ENCODE data around the gene RTN4IP1.

The RTN4IP1 gene

GRCh38 chr6:106538145-106538544 is 91.2 kb downstream of the RTN4IP1 start:
- no peak for TF ChIP-seq EZH2phosphoT487 (conservative IDR thresholded peaks at IDR 0.05; ENCODE audit: low read length)
- TF ChIP-seq CTCF (IDR thresholded peaks at IDR 0.05; ENCODE audit: insufficient read depth, low read length, poor library complexity, severe bottlenecking): no peak
- Histone ChIP-seq H3K36me3 (ENCODE audit: low read length) (peaks cover 30% of the 10 kb centered on the region), H3K79me2 (ENCODE audit: insufficient read depth, low read length) (no peaks in the 10 kb centered on the region), H3K27ac (ENCODE audit: low read depth, low read length) (no peak overlapping the region), H3K9me3 (ENCODE audit: insufficient read depth, low read length) (no peaks in the 10 kb centered on the region), H2AFZ (ENCODE audit: low read depth, low read length, severe bottlenecking) (no peak overlapping the region), H3K9me2 (replicated peaks; ENCODE audit: insufficient read depth, low read length) (no peaks in the 10 kb centered on the region), H3K4me3 (ENCODE audit: insufficient read depth, low read length, poor library complexity, severe bottlenecking) (no peak overlapping the region), H4K20me1 (ENCODE audit: low read depth, low read length) (no peaks in the 10 kb centered on the region), H3K9ac (ENCODE audit: low read length) (no peak overlapping the region), H3K4me2 (ENCODE audit: low read depth, low read length, poor library complexity, severe bottlenecking) (no peak overlapping the region), H3F3A (ENCODE audit: insufficient read depth) (no peaks in the 10 kb centered on the region), H3K27me3 (ENCODE audit: low read length) (no peaks in the 10 kb centered on the region)

GRCh38 chr6:106537662-106538061 is 91.6 kb downstream of the RTN4IP1 start:
- Histone ChIP-seq H2AFZ (ENCODE audit: low read depth, low read length, severe bottlenecking) (no peak overlapping the region), H3K9me2 (replicated peaks; ENCODE audit: insufficient read depth, low read length) (no peaks in the 10 kb centered on the region), H3K4me2 (ENCODE audit: low read depth, low read length, poor library complexity, severe bottlenecking) (no peak overlapping the region), H3K9me3 (ENCODE audit: insufficient read depth, low read length) (no peaks in the 10 kb centered on the region), H3K27me3 (ENCODE audit: low read length) (no peaks in the 10 kb centered on the region), H3K36me3 (ENCODE audit: low read length) (peaks cover 35% of the 10 kb centered on the region), H3K4me3 (ENCODE audit: insufficient read depth, low read length, poor library complexity, severe bottlenecking) (no peak overlapping the region), H3K27ac (ENCODE audit: low read depth, low read length) (no peak overlapping the region), H3K9ac (ENCODE audit: low read length) (no peak overlapping the region), H3K79me2 (ENCODE audit: insufficient read depth, low read length) (peaks cover 3% of the 10 kb centered on the region; the same call in 1 of the 2 replicates), H3F3A (ENCODE audit: insufficient read depth) (peaks cover 1% of the 10 kb centered on the region; the same call in 1 of the 2 replicates), H4K20me1 (ENCODE audit: low read depth, low read length) (no peaks in the 10 kb centered on the region)
- TF ChIP-seq EZH2phosphoT487 (conservative IDR thresholded peaks at IDR 0.05; ENCODE audit: low read length): no peak
- no peak for TF ChIP-seq CTCF (IDR thresholded peaks at IDR 0.05; ENCODE audit: insufficient read depth, low read length, poor library complexity, severe bottlenecking)

- Histone ChIP-seq H3K9me2 (replicated peaks; ENCODE audit: insufficient read depth, low read length) (no peaks in the 10 kb centered on the region), H2AFZ (ENCODE audit: low read depth, low read length, severe bottlenecking) (no peak overlapping the region), H3F3A (ENCODE audit: insufficient read depth) (peaks cover 4% of the 10 kb centered on the region; the same call in 1 of the 2 replicates), H3K9me3 (ENCODE audit: insufficient read depth, low read length) (no peaks in the 10 kb centered on the region), H3K36me3 (ENCODE audit: low read length) (peaks cover 43% of the 10 kb centered on the region), H4K20me1 (ENCODE audit: low read depth, low read length) (no peaks in the 10 kb centered on the region), H3K27ac (ENCODE audit: low read depth, low read length) (no peak overlapping the region), H3K4me2 (ENCODE audit: low read depth, low read length, poor library complexity, severe bottlenecking) (no peak overlapping the region), H3K4me3 (ENCODE audit: insufficient read depth, low read length, poor library complexity, severe bottlenecking) (no peak overlapping the region), H3K27me3 (ENCODE audit: low read length) (no peaks in the 10 kb centered on the region), H3K9ac (ENCODE audit: low read length) (no peak overlapping the region), H3K79me2 (ENCODE audit: insufficient read depth, low read length) (peaks cover 5% of the 10 kb centered on the region; the same call in 1 of the 2 replicates)
- TF ChIP-seq EZH2phosphoT487 (conservative IDR thresholded peaks at IDR 0.05; ENCODE audit: low read length) (no peak), CTCF (IDR thresholded peaks at IDR 0.05; ENCODE audit: insufficient read depth, low read length, poor library complexity, severe bottlenecking) (no peak)
These were observed 92.4 kb downstream of the RTN4IP1 start for GRCh38 chr6:106536851-106537250.

All from SU-DHL-6 (cell line).